Thoracic aorta (tissue), 2 donors: ENCODE data around the gene CARD14. TPM values are rescaled to one million over a fixed set of nuclear protein-coding genes. Genes with fewer than 3 reads are reported as not detected.

Experiments used
- ATAC-seq: fragments of 150-250 bp; one replicate; pipeline ENCODE4 v1.8.0; 2017; ENCODE audit warnings: low read depth; ENCODE audit not compliant: insufficient number of reproducible peaks, low FRiP score
- DNase-seq: peaks from one replicate; pipeline ENCODE4 v3.0.0-alpha.2; 2020; ENCODE audit warnings: low spot score
- H3K27ac ChIP-seq, 2 donors: fragments of 200-600 bp; sonication (generic); 1 replicate in 1 of 2; 2 replicates in 1 of 2; pipeline ENCODE4 v1.5.1; 2016; ENCODE audit warnings: mild to moderate bottlenecking in 2 of 2, moderate library complexity in 2 of 2
- H3K27me3 ChIP-seq: fragments of 200-600 bp; sonication (generic); replicated peaks from 2 replicates; pipeline ENCODE4 v1.6.0; 2016; ENCODE audit warnings: mild to moderate bottlenecking; ENCODE audit not compliant: insufficient read depth
- H3K36me3 ChIP-seq: fragments of 200-600 bp; sonication (generic); one replicate; pipeline ENCODE4 v1.5.1; 2016
- H3K4me1 ChIP-seq, 2 donors: fragments of 200-600 bp; sonication (generic); 1 replicate in 1 of 2; 2 replicates in 1 of 2; pipeline versions ENCODE4 v1.5.1 to v1.6.0; 2016; ENCODE audit warnings: low read depth in 2 of 2, mild to moderate bottlenecking in 1 of 2; ENCODE audit not compliant: control insufficient read depth in 1 of 2
- H3K4me3 ChIP-seq: fragments of 200-600 bp; sonication (generic); 2 replicates; pipeline ENCODE4 v1.5.1; 2016; ENCODE audit warnings: mild to moderate bottlenecking
- H3K9me3 ChIP-seq: fragments of 200-600 bp; sonication (generic); 2 replicates; pipeline ENCODE4 v1.5.1; 2016
- total RNA-seq, 2 donors: library from RNA; depleted of rRNA; stranded (reverse); fragments of >200 nt; gene quantifications; one replicate each; pipeline versions ENCODE4 v1.1.0 to v1.2.3, GENCODE V29; 2016
- TF ChIP-seq, protein P1 (sequence below): fragments of 200-600 bp; sonication (generic); IDR thresholded peaks from one replicate; pipeline ENCODE4 v1.5.1; 2019; ENCODE audit warnings: antibody characterized with exemption

Gene CARD14
- total RNA-seq, 2 donors from 2014 or later = not detected

DNA sequence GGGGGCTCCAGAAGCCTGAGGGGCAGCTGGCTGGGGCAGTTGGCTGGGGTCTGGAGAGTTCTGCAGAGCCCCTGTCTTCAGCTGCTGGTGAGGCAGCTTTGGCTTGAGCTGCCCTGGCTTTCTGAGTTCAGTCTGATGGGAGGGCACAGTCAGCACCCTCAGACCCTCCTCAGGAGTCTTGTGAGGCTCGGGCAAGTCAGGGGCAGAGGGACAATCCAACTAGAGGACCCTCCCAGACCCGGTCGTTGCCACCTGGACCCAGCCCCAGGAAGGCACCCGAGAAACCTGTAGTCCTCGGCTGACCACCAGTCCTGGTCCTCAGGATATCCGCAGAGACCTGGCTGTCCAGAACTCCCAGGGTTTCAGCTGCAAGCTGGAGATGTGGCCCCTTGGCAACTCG, 1.9 kb downstream of the CARD14 start:
- DNase-seq (no peak), ATAC-seq (no peak)
- no peaks in the 10 kb centered on the region for H3K36me3 ChIP-seq
- no peaks in the 10 kb centered on the region for H3K4me1 ChIP-seq
- H3K27me3 ChIP-seq = no peaks in the 10 kb centered on the region
- TF ChIP-seq, protein P1, sequence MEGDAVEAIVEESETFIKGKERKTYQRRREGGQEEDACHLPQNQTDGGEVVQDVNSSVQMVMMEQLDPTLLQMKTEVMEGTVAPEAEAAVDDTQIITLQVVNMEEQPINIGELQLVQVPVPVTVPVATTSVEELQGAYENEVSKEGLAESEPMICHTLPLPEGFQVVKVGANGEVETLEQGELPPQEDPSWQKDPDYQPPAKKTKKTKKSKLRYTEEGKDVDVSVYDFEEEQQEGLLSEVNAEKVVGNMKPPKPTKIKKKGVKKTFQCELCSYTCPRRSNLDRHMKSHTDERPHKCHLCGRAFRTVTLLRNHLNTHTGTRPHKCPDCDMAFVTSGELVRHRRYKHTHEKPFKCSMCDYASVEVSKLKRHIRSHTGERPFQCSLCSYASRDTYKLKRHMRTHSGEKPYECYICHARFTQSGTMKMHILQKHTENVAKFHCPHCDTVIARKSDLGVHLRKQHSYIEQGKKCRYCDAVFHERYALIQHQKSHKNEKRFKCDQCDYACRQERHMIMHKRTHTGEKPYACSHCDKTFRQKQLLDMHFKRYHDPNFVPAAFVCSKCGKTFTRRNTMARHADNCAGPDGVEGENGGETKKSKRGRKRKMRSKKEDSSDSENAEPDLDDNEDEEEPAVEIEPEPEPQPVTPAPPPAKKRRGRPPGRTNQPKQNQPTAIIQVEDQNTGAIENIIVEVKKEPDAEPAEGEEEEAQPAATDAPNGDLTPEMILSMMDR = no peak
- no peaks in the 10 kb centered on the region for H3K9me3 ChIP-seq
- H3K4me3 ChIP-seq = no peak overlapping the region
- no peak overlapping the region for H3K27ac ChIP-seq

- no peak overlapping the region for H3K27ac ChIP-seq
- H3K9me3 ChIP-seq = no peaks in the 10 kb centered on the region
- ATAC-seq (no peak), DNase-seq (no peak)
- no peak overlapping the region for H3K4me3 ChIP-seq
- H3K36me3 ChIP-seq = no peaks in the 10 kb centered on the region
- TF ChIP-seq, protein P1 = no peak
- no peaks in the 10 kb centered on the region for H3K4me1 ChIP-seq
- H3K27me3 ChIP-seq = no peaks in the 10 kb centered on the region
Measured at GRCh38 chr17:80173126-80173525, 3.3 kb downstream of the CARD14 start.

- H3K4me3 ChIP-seq = no peak overlapping the region
- H3K36me3 ChIP-seq = no peaks in the 10 kb centered on the region
- TF ChIP-seq, protein P1 = no peak
- no peak overlapping the region for H3K27ac ChIP-seq
- no peak for ATAC-seq
- H3K4me1 ChIP-seq = no peaks in the 10 kb centered on the region
- H3K9me3 ChIP-seq = no peaks in the 10 kb centered on the region
- H3K27me3 ChIP-seq = no peaks in the 10 kb centered on the region
- no peak for DNase-seq
Measured at GRCh38 chr17:80173916-80174315, 4.1 kb downstream of the CARD14 start.

GRCh38 chr17:80176757-80177156, 6.9 kb downstream of the CARD14 start:
- Histone ChIP-seq H3K27me3 (no peaks in the 10 kb centered on the region), H3K9me3 (no peaks in the 10 kb centered on the region), H3K36me3 (no peaks in the 10 kb centered on the region), H3K27ac (no peak overlapping the region), H3K4me3 (no peak overlapping the region), H3K4me1 (no peaks in the 10 kb centered on the region)
- no peak for DNase-seq
- ATAC-seq = no peak
- TF ChIP-seq, protein P1 = no peak

- H3K27ac ChIP-seq = no peak overlapping the region
- H3K4me1 ChIP-seq = no peaks in the 10 kb centered on the region
- ATAC-seq = no peak
- no peak for DNase-seq
- H3K36me3 ChIP-seq = no peaks in the 10 kb centered on the region
- H3K9me3 ChIP-seq = no peaks in the 10 kb centered on the region
- H3K4me3 ChIP-seq = no peak overlapping the region
- no peaks in the 10 kb centered on the region for H3K27me3 ChIP-seq
- TF ChIP-seq, protein P1 = no peak
Measured at GRCh38 chr17:80177986-80178595, 8.3 kb downstream of the CARD14 start.
